Measurements from ENCODE around the gene UTP15.

UTP15 gene

GRCh38 chr5:73625372-73625943, 59.9 kb downstream of the UTP15 start:
- no peak for DNase-seq

GRCh38 chr5:73625944-73626811, 60.6 kb downstream of the UTP15 start, which contains the start of gene ARHGEF28:
Gene ARHGEF28 (plus strand): TSS chr5:73626196. CDS start chr5:73684852, 58,656 bp downstream.
- DNase-seq: no peak

- no peak for DNase-seq
These were observed 61.3 kb downstream of the UTP15 start for GRCh38 chr5:73626814-73627313.

GRCh38 chr5:73629456-73629855, 63.9 kb downstream of the UTP15 start:
- DNase-seq: no peak

GRCh38 chr5:73630765-73631164, 65.2 kb downstream of the UTP15 start:
- no peak for DNase-seq

- DNase-seq: no peak
These were observed 66.0 kb downstream of the UTP15 start for GRCh38 chr5:73631500-73631899.

All from OCI-M1 (cell line).